Measurements from ENCODE around the gene BMF.

BMF gene

GRCh38 chr15:40095371-40096093, 13.1 kb downstream of the BMF start:
- no peaks in the 10 kb centered on the region for H3K27me3 ChIP-seq (ENCODE audit: insufficient read depth, poor library complexity, severe bottlenecking)
- DNase-seq (ENCODE audit: low read depth in 1 of 2, low spot score in 1 of 2): no peak
- H3K4me3 ChIP-seq (replicated peaks; ENCODE audit: insufficient read depth, low read length): no peak overlapping the region
- TF ChIP-seq, protein P1, sequence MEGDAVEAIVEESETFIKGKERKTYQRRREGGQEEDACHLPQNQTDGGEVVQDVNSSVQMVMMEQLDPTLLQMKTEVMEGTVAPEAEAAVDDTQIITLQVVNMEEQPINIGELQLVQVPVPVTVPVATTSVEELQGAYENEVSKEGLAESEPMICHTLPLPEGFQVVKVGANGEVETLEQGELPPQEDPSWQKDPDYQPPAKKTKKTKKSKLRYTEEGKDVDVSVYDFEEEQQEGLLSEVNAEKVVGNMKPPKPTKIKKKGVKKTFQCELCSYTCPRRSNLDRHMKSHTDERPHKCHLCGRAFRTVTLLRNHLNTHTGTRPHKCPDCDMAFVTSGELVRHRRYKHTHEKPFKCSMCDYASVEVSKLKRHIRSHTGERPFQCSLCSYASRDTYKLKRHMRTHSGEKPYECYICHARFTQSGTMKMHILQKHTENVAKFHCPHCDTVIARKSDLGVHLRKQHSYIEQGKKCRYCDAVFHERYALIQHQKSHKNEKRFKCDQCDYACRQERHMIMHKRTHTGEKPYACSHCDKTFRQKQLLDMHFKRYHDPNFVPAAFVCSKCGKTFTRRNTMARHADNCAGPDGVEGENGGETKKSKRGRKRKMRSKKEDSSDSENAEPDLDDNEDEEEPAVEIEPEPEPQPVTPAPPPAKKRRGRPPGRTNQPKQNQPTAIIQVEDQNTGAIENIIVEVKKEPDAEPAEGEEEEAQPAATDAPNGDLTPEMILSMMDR (IDR thresholded peaks at IDR 0.05; ENCODE audit: insufficient read depth, low read length): no peak
- TF ChIP-seq POLR2AphosphoS5 (IDR thresholded peaks at IDR 0.05; ENCODE audit: low read depth): no peak
- no peak for TF ChIP-seq GABPA (IDR thresholded peaks at IDR 0.05; ENCODE audit: low read depth)
- TF ChIP-seq SPI1 (IDR thresholded peaks at IDR 0.05; ENCODE audit: borderline replicate concordance, low read depth): no peak
- no peak for TF ChIP-seq REST (IDR thresholded peaks at IDR 0.05; ENCODE audit: insufficient replicate concordance, low read depth)
- peak overlapping the region; percentile 19 for H3K27ac ChIP-seq (replicated peaks)

- no peak for TF ChIP-seq SPI1 (IDR thresholded peaks at IDR 0.05; ENCODE audit: borderline replicate concordance, low read depth)
- no peak for TF ChIP-seq POLR2AphosphoS5 (IDR thresholded peaks at IDR 0.05; ENCODE audit: low read depth)
- TF ChIP-seq REST (IDR thresholded peaks at IDR 0.05; ENCODE audit: insufficient replicate concordance, low read depth): no peak
- TF ChIP-seq, protein P1 (IDR thresholded peaks at IDR 0.05; ENCODE audit: insufficient read depth, low read length): no peak
- no peak for TF ChIP-seq GABPA (IDR thresholded peaks at IDR 0.05; ENCODE audit: low read depth)
- H3K27ac ChIP-seq (replicated peaks): no peak overlapping the region
- H3K27me3 ChIP-seq (ENCODE audit: insufficient read depth, poor library complexity, severe bottlenecking): no peaks in the 10 kb centered on the region
- no peak overlapping the region for H3K4me3 ChIP-seq (replicated peaks; ENCODE audit: insufficient read depth, low read length)
- no peak for DNase-seq (ENCODE audit: low read depth in 1 of 2, low spot score in 1 of 2)
These were observed 14.5 kb downstream of the BMF start for GRCh38 chr15:40094156-40094555.

GRCh38 chr15:40092979-40093869, 15.5 kb downstream of the BMF start:
- Histone ChIP-seq H3K27me3 (ENCODE audit: insufficient read depth, poor library complexity, severe bottlenecking) (no peaks in the 10 kb centered on the region), H3K4me3 (replicated peaks; ENCODE audit: insufficient read depth, low read length) (no peak overlapping the region), H3K27ac (replicated peaks) (no peak overlapping the region)
- no peak for DNase-seq (ENCODE audit: low read depth in 1 of 2, low spot score in 1 of 2)
- TF ChIP-seq POLR2AphosphoS5 (IDR thresholded peaks at IDR 0.05; ENCODE audit: low read depth) (no peak), REST (IDR thresholded peaks at IDR 0.05; ENCODE audit: insufficient replicate concordance, low read depth) (no peak), SPI1 (IDR thresholded peaks at IDR 0.05; ENCODE audit: borderline replicate concordance, low read depth) (no peak), GABPA (IDR thresholded peaks at IDR 0.05; ENCODE audit: low read depth) (no peak)
- TF ChIP-seq, protein P1 (IDR thresholded peaks at IDR 0.05; ENCODE audit: insufficient read depth, low read length): no peak
